ENCODE measurements around the gene IZUMO4. TPM values are rescaled to one million over a fixed set of nuclear protein-coding genes. Genes with fewer than 3 reads are reported as not detected.
A peak's percentile ranks its signal among the peaks of the same experiment; 100 is the strongest.

IZUMO4 gene
- total and polyA plus RNA-seq, 4 donors, result 1.2 to 1.4 (median 1.2) TPM

- Histone ChIP-seq H3K27ac (ENCODE audit: low read depth in 1 of 2, low read length in 2 of 2) (peak overlapping the region; percentile 13 to 99), H3K9ac (ENCODE audit: low read depth in 1 of 2, low read length in 2 of 2) (no peak overlapping the region), H3K36me3 (ENCODE audit: control insufficient read depth in 4 of 4, insufficient read depth in 3 of 4, low read depth in 1 of 4, low read length in 3 of 4) (no peaks in the 10 kb centered on the region), H3K9me3 (ENCODE audit: control insufficient read depth in 4 of 4, low read length in 3 of 4) (no peaks in the 10 kb centered on the region), H3K4me3 (ENCODE audit: low read depth in 1 of 3, low read length in 3 of 3) (no peak overlapping the region), H3K4me1 (ENCODE audit: control insufficient read depth in 4 of 4, insufficient read depth in 4 of 4, low read length in 3 of 4) (peaks cover 11 to 51% (median 28%) of the 10 kb centered on the region in 4 donors), H3K27me3 (ENCODE audit: control insufficient read depth in 4 of 4, insufficient read depth in 4 of 4, low read length in 3 of 4) (no peaks in the 10 kb centered on the region)
- no peak for DNase-seq (ENCODE audit: low spot score)
- TF ChIP-seq FOXA1 (IDR thresholded peaks at IDR 0.05), result no peak
- TF ChIP-seq FOXA2 (IDR thresholded peaks at IDR 0.05), result no peak
- TF ChIP-seq JUND (IDR thresholded peaks at IDR 0.05), result no peak
- no peak for TF ChIP-seq RXRA (IDR thresholded peaks at IDR 0.05)
- no peak for TF ChIP-seq GABPA (IDR thresholded peaks at IDR 0.05 in 1 of 2, conservative IDR thresholded peaks at IDR 0.05 in 1 of 2)
- TF ChIP-seq RAD21 (IDR thresholded peaks at IDR 0.05), result no peak
- TF ChIP-seq ZBTB33 (IDR thresholded peaks at IDR 0.05), result no peak
- TF ChIP-seq, protein P1, sequence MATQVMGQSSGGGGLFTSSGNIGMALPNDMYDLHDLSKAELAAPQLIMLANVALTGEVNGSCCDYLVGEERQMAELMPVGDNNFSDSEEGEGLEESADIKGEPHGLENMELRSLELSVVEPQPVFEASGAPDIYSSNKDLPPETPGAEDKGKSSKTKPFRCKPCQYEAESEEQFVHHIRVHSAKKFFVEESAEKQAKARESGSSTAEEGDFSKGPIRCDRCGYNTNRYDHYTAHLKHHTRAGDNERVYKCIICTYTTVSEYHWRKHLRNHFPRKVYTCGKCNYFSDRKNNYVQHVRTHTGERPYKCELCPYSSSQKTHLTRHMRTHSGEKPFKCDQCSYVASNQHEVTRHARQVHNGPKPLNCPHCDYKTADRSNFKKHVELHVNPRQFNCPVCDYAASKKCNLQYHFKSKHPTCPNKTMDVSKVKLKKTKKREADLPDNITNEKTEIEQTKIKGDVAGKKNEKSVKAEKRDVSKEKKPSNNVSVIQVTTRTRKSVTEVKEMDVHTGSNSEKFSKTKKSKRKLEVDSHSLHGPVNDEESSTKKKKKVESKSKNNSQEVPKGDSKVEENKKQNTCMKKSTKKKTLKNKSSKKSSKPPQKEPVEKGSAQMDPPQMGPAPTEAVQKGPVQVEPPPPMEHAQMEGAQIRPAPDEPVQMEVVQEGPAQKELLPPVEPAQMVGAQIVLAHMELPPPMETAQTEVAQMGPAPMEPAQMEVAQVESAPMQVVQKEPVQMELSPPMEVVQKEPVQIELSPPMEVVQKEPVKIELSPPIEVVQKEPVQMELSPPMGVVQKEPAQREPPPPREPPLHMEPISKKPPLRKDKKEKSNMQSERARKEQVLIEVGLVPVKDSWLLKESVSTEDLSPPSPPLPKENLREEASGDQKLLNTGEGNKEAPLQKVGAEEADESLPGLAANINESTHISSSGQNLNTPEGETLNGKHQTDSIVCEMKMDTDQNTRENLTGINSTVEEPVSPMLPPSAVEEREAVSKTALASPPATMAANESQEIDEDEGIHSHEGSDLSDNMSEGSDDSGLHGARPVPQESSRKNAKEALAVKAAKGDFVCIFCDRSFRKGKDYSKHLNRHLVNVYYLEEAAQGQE (IDR thresholded peaks at IDR 0.05), result no peak
- no peak for TF ChIP-seq HNF4A (conservative IDR thresholded peaks at IDR 0.05)
- no peak for TF ChIP-seq HNF4G (IDR thresholded peaks at IDR 0.05)
- no peak for TF ChIP-seq EGR1 (IDR thresholded peaks at IDR 0.05; ENCODE audit: low read depth in 2 of 2)
- no peak for TF ChIP-seq SP1 (IDR thresholded peaks at IDR 0.05)
- TF ChIP-seq, protein P2, sequence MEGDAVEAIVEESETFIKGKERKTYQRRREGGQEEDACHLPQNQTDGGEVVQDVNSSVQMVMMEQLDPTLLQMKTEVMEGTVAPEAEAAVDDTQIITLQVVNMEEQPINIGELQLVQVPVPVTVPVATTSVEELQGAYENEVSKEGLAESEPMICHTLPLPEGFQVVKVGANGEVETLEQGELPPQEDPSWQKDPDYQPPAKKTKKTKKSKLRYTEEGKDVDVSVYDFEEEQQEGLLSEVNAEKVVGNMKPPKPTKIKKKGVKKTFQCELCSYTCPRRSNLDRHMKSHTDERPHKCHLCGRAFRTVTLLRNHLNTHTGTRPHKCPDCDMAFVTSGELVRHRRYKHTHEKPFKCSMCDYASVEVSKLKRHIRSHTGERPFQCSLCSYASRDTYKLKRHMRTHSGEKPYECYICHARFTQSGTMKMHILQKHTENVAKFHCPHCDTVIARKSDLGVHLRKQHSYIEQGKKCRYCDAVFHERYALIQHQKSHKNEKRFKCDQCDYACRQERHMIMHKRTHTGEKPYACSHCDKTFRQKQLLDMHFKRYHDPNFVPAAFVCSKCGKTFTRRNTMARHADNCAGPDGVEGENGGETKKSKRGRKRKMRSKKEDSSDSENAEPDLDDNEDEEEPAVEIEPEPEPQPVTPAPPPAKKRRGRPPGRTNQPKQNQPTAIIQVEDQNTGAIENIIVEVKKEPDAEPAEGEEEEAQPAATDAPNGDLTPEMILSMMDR (IDR thresholded peaks at IDR 0.05; ENCODE audit: low read depth, low read length, missing input control), result no peak
- TF ChIP-seq YY1 (IDR thresholded peaks at IDR 0.05), result no peak
- TF ChIP-seq MAX (IDR thresholded peaks at IDR 0.05), result no peak
- TF ChIP-seq TAF1 (conservative IDR thresholded peaks at IDR 0.05), result no peak
- TF ChIP-seq NR2F2 (IDR thresholded peaks at IDR 0.05), result no peak
- WGBS, result 86% methylated on average over 23 of the region's 23 CpGs
These were observed 38.9 kb upstream of the IZUMO4 start for GRCh38 chr19:2057484-2058469.

Measured in liver (tissue), 9 donors.